ENCODE results near the gene HPCAL1.

Gene HPCAL1

DNA sequence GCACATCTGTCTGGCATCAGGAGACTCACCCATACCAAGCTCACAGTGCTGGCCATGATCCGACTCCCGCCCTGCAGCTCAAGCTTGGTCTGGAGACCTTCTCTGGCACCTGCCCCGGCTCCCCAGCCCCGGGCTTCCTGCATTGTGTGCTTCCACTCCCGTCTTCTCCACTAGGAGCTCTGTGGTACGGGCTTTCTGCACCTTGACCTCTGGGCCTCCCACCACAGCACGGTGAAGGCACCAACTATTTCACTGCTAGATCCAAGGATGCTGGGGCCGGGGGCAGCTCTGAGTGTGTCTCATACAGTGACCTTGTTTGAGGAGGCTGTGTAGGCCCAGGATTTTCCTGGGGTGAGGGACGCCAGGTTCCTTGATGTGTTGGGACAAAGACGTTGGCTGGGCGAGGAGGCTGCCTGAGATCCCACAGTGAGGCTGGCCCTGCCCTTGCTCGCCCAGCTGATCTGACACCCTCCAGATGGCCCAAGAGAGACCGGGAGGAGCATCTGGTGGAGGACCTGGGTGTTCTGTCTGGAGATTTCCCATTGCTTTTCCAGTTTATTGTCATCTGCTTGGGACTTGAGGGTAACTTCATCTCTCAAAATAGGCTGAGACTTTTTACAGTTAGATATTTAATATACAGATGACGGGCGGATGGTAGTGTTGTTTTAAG, 64.0 kb downstream of the HPCAL1 start:
- no peaks in the 10 kb centered on the region for H3K9me3 Mint-ChIP-seq
- intact Hi-C loops (cut with micrococcal nuclease), result no loop called here
- H3K4me1 Mint-ChIP-seq (ENCODE audit: low read depth), result peaks cover 35% of the 10 kb centered on the region
- no peaks in the 10 kb centered on the region for H3K27me3 Mint-ChIP-seq
- H3K36me3 Mint-ChIP-seq (ENCODE audit: low read depth), result peaks cover 22% of the 10 kb centered on the region
- H3K4me3 Mint-ChIP-seq, result no peak overlapping the region
- no peak overlapping the region for H3K27ac Mint-ChIP-seq

DNA sequence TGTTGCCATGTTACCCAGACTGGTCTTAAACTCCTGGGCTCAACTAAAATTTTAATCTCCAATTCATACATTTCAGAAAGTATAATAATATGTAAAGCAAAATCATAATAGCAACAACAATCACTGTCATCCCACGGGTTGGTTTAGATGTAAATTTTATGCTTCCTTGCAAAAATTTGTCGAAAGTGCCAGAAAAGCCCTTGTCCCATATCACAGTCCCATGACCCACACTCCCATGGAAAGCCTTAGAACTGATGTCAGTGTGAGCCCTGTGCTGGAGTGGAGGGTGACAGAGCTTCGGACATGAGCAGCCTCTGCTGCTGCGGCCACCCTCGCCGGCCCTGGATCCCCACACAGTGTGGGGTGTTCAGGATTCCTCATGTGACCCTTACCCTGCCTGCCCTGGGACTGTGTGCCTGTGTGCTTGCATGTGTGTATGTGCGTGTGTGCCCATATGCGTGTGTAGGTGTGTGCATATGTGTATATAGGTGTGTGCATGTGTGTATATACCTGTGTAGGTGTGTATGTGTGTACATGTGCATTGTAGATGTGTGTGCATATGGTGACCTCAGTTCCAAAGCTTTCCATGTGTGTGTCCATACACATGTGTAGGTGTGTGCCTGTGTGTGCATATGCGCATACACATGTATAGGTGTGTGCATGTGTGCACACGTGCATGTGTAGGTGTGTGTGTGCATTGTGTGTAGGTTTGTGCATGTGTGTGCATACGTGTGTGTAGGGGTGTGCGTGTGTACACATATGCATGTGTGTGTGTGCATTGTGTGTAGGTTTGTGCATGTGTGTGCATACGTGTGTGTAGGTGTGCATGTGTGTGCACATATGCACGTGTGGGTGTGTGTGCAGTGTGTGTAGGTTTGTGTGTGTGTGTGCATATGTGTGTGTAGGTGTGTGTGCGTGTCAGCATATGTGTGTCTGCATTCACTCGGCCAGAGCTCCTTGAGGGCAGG, 65.1 kb downstream of the HPCAL1 start:
- no peaks in the 10 kb centered on the region for H3K9me3 Mint-ChIP-seq
- no peaks in the 10 kb centered on the region for H3K27me3 Mint-ChIP-seq
- no peak overlapping the region for H3K4me3 Mint-ChIP-seq
- H3K27ac Mint-ChIP-seq, result no peak overlapping the region
- intact Hi-C loops (cut with micrococcal nuclease), result no loop called here
- peaks cover 27% of the 10 kb centered on the region for H3K4me1 Mint-ChIP-seq (ENCODE audit: low read depth)
- peaks cover 30% of the 10 kb centered on the region for H3K36me3 Mint-ChIP-seq (ENCODE audit: low read depth)

DNA sequence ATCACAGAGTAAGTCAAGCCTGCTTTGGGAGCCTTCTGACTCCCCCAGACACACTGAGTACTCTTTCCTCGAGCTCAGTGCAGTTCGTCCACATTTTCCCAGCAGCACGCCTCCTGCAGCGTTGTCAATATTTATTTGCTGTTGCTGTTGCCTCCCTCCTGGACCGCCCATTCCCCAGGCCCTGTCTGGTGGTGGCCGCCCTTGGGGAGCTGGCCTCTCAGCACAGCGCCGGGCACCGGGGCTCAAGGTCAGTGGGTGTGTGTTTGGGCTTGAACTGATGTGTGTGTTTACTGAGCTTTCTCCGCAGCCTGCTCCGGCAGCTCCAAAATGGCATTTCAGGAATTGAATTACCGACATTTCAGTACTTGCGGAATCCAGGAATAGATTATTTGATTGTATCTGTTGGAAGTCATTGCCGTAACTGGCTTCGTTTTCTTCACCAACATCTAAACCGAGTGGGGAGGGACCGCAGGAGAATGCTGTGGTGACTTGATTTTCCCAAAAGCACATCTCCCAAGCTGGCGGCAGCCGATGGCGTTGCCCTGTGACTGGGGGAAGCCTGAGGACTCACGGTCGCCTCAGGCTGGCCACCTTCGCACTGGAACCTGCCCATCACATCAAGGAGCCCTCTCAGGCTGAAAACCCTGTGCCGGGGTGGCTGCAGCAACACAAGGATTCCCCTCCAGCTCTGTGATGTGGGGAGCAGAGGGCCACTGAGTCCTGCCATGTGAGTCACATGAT, 66.0 kb downstream of the HPCAL1 start:
- Mint-ChIP-seq H3K4me1 (ENCODE audit: low read depth) (peaks cover 27% of the 10 kb centered on the region), H3K36me3 (ENCODE audit: low read depth) (peaks cover 39% of the 10 kb centered on the region), H3K27ac (no peak overlapping the region), H3K4me3 (no peak overlapping the region), H3K9me3 (no peaks in the 10 kb centered on the region), H3K27me3 (no peaks in the 10 kb centered on the region)
- intact Hi-C loops (cut with micrococcal nuclease), result no loop called here

DNA sequence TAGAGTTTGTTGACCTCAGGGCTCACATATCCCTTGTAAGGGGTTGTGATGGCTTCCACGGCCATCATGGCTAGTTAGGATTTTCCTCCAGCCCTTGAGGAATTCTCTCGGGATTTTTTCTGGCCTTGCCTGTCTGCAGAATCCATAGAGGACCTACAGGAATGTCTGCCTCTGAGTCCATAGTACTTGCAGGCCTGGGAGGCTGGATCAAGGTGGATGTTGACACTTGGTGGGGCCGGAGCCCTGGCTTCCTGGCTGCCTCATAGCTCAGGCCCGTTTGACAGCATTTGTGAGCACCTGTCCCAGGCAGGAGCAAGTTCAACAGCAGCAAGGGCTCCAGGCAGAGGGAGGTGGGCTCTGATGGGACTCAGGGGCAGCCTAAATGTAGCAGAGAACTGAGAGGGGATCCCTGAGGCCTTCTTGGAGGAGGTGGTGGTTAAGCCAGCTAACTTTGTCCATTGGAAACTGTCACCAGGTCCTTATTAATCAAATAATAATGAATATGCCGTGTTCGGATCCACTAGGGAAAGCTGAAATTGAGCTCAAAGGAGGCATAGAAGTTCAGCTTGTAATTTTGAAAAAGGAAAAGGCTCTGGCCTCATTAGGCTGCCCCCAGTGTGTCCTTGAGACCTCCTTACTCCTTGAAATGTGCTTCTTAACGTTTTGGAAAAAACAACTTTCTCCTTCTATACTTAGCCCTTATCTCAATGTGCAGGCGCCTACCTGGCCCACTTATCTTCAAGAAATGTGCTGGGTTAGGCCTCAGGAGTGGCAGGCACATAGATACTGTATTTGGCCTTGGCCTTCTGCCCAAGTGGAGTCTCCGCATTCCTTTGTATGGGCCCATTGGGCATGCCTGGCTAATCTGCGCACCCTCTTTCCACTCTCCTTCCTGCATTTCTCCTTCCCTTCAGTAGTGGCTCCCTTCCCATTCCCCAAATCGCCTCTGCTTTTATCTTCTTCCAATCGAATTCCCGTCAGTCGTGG, 66.9 kb downstream of the HPCAL1 start:
- intact Hi-C loops (cut with micrococcal nuclease), result no loop called here
- Mint-ChIP-seq H3K27ac (no peak overlapping the region), H3K36me3 (ENCODE audit: low read depth) (peaks cover 48% of the 10 kb centered on the region), H3K4me3 (no peak overlapping the region), H3K9me3 (no peaks in the 10 kb centered on the region), H3K4me1 (ENCODE audit: low read depth) (peaks cover 24% of the 10 kb centered on the region), H3K27me3 (no peaks in the 10 kb centered on the region)

DNA sequence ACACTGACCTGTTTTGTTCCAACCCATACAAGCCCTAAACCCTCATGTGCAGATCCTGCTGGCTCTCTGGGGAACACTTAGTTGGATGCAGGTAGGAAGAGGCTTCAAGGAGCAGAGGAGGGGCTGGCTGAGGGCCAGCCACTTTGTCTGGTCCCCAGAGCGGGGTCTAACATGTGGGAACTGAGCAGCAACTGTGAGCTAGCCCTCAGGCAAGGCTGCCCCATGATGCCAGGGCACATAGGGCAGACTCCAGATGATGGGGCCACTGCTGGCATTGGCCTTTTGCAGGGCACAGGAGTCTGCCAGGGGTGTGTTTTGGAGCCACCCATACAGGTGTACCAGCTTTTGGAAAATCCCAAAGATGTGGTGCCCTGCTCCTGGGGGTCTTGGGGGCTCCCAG, 67.7 kb downstream of the HPCAL1 start:
- Mint-ChIP-seq H3K27ac (no peak overlapping the region), H3K4me1 (ENCODE audit: low read depth) (peaks cover 32% of the 10 kb centered on the region), H3K27me3 (no peaks in the 10 kb centered on the region), H3K36me3 (ENCODE audit: low read depth) (peaks cover 46% of the 10 kb centered on the region), H3K4me3 (no peak overlapping the region), H3K9me3 (no peaks in the 10 kb centered on the region)
- intact Hi-C loops (cut with micrococcal nuclease), result no loop called here

DNA sequence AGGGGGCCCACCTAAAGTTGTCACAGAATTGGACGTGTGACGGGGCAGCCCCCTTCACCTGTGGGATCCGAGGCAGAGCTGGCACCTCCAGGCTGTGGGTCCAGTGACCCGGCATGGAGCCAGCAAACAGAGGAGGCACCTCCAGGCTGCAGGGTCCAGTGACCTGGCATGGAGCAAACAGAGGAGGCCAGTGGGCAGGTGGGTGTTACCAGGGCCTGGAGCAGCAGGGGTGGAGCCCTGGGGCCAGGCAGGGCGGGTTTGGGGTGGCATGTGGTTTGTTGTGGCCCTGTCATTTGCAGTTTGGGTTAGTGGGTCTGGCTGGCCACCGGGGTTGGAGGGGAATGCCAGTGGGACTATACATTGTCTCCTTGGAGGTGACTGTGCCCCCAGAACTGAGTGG, 68.2 kb downstream of the HPCAL1 start:
- Mint-ChIP-seq H3K4me1 (ENCODE audit: low read depth) (peaks cover 37% of the 10 kb centered on the region), H3K4me3 (no peak overlapping the region), H3K36me3 (ENCODE audit: low read depth) (peaks cover 43% of the 10 kb centered on the region), H3K27me3 (no peaks in the 10 kb centered on the region), H3K9me3 (no peaks in the 10 kb centered on the region), H3K27ac (no peak overlapping the region)
- intact Hi-C loops (cut with micrococcal nuclease), result no loop called here

DNA sequence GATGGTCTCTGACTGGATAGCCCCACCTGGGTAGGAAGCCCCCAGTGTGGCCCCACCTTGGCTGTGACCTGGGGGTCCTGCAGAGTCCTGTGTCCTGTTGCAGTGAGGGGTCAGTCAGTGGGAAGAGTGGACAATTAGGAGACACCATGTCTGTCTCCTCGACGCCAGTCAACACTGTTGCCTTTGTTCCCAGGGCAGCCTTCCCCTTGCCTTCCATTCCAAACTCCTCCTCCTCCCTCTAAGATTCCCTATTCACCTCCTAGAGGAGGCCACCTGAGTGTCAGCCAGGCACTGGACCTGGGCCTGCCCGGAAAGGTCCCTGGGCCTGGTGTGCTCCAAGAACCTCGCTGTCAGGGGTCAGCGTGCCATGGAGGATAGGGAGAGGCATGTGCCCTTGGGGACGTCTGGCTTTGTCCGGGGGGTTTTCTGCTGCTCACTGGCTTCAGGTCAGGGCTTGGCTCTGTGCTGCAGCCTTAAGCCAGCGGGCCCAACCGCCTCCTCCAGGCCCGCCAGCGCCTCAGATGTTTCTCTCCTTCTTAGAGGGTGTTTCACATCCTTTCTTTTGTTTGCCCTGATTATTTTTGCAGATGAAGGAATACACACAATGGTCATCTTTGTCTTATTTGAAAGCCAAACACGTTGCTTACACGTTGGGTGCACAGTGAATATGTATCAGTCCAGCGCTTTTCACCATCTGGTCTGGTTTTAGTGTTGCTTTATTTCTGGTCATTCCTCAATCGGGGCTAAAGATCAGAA, 68.9 kb downstream of the HPCAL1 start:
- Mint-ChIP-seq H3K27me3 (no peaks in the 10 kb centered on the region), H3K36me3 (ENCODE audit: low read depth) (peaks cover 40% of the 10 kb centered on the region), H3K9me3 (no peaks in the 10 kb centered on the region), H3K4me3 (no peak overlapping the region), H3K4me1 (ENCODE audit: low read depth) (peaks cover 39% of the 10 kb centered on the region), H3K27ac (no peak overlapping the region)
- intact Hi-C loops (cut with micrococcal nuclease), result no loop called here

DNA sequence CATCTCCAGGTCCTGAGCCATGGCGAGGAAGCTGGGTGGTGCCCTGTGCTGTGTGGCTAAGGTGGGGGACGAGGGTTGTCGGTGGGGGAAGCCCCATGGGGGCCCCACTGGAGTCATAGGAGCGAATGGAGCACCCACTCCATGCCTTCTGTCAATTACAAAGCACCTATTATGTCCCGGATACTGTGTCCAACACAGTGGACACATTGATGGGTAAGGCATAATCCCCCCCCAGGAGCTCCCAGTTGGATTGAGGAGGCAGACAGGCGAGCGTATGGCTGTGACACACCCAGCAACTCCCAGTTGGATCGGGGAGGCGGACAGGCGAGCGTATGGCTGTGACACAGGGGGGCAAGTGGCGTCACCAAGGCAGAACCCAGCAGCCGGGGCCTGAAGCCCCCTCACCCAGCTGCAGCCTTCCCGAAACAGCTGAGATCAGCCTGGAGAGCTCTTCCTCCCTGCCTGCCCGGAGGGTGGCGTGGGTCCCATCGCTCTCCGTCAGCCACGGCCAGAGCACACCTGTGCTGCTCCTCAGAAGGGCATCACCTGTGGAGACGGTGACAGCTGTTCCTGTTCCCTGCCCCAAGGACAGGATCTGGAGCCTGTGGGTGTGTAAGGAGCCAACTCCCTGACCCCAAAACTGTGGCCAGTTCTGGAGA, 69.6 kb downstream of the HPCAL1 start:
- Mint-ChIP-seq H3K36me3 (ENCODE audit: low read depth) (peaks cover 45% of the 10 kb centered on the region), H3K4me3 (no peak overlapping the region), H3K27me3 (no peaks in the 10 kb centered on the region), H3K9me3 (no peaks in the 10 kb centered on the region), H3K4me1 (ENCODE audit: low read depth) (peaks cover 38% of the 10 kb centered on the region), H3K27ac (no peak overlapping the region)
- intact Hi-C loops (cut with micrococcal nuclease), result no loop called here

DNA sequence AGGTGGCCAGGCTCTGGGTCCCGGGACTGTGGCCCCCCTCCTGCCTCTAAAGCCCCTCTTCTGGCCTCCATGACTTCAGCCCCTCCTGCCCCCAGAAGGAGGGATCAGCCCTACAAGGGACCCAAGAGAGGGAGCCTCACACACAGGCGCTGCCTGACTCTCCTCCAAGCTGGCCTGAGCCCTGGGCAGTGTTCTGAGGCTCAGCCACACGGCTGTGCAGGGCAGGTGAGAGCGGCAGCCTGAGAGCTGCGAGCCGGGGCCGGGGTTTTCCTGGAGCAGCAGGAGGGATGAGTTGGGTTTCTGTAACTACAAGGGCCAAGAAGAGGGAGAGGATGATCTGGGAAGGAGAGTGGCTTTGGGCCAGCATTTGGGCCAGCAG, 70.1 kb downstream of the HPCAL1 start:
- no peak overlapping the region for H3K27ac Mint-ChIP-seq
- intact Hi-C loops (cut with micrococcal nuclease), result no loop called here
- H3K4me3 Mint-ChIP-seq, result no peak overlapping the region
- no peaks in the 10 kb centered on the region for H3K27me3 Mint-ChIP-seq
- H3K36me3 Mint-ChIP-seq (ENCODE audit: low read depth), result peaks cover 49% of the 10 kb centered on the region
- peaks cover 43% of the 10 kb centered on the region for H3K4me1 Mint-ChIP-seq (ENCODE audit: low read depth)
- H3K9me3 Mint-ChIP-seq, result no peaks in the 10 kb centered on the region

DNA sequence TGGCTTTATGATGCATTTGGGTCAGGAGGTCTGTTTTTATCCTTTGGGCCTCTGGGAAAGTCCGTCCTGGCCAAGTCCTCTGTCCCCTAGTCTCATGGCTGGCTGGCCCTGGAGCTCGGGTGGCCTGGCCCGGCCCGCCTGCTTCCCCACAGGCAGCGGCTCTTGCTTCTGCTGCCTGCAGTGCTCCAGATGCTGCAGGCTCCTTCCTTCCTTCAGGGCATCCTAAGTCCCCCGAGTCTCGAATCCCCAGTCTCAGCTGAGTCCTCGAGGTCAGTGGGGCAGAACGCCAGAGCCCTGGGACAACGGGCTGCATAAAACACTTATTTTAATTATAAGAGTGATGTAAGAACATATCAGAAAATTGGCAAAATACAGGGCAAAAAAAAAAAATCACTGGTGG, 71.2 kb downstream of the HPCAL1 start:
- Mint-ChIP-seq H3K27me3 (no peaks in the 10 kb centered on the region), H3K36me3 (ENCODE audit: low read depth) (peaks cover 49% of the 10 kb centered on the region), H3K4me1 (ENCODE audit: low read depth) (peaks cover 54% of the 10 kb centered on the region), H3K27ac (no peak overlapping the region), H3K4me3 (no peak overlapping the region), H3K9me3 (no peaks in the 10 kb centered on the region)
- intact Hi-C loops (cut with micrococcal nuclease), result no loop called here

DNA sequence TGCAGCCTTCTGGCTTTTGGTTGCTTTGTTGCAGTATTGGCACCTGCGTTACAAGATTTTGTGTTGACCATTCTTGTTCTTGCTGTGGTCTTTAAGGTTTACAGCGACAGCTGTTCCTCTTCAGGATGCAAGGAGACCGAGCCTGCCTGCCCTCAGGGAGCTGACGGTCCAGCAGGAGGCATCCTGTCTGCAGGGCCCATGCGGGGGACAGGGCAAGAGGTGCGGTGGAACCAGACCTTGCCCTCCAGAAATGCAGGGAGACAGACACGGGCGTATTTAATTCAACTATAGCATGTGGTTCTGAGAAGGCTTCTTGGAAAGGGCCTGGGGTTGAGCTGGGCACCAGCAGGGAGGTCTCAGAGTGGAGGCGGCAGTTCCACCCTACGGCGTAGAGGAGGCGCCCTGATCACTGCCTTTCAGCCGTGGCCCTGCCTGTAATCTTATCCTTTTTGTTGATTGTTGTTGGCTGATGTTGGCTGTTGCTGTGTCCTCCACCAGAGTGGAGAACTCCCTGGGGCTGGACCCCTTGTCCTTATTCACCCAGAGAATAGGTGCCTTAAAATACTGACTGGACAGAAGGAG, 71.7 kb downstream of the HPCAL1 start:
- peaks cover 59% of the 10 kb centered on the region for H3K4me1 Mint-ChIP-seq (ENCODE audit: low read depth)
- peaks cover 45% of the 10 kb centered on the region for H3K36me3 Mint-ChIP-seq (ENCODE audit: low read depth)
- peak overlapping the region; percentile 30 for H3K27ac Mint-ChIP-seq
- no peaks in the 10 kb centered on the region for H3K9me3 Mint-ChIP-seq
- intact Hi-C loops (cut with micrococcal nuclease), result no loop called here
- no peak overlapping the region for H3K4me3 Mint-ChIP-seq
- H3K27me3 Mint-ChIP-seq, result no peaks in the 10 kb centered on the region

Measured in dendritic cell treated with granulocyte-macrophage colony-stimulating factor and Interleukin-4, amounts not matched to agents 40 ng/mL and 50 ng/mL, for 4 days (primary cell).